ENCODE data around the gene TOR1A.

TOR1A gene

DNA sequence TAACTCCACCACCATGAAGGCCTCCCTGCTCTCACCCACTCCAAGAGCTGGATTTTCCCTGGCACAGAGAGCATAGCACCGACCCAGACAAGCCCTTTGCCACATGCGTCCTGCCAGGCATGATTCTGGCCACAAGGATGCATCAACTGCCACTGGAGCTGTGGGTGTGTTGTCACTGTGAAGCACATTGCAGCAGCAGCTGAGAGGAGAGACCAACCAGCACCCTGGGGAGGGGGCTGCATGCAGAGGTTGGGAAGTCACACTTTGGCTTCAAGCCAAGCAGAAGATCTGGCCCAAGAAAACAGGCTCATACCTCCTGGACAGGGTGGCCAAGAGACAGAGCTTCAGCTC is 48.5 kb downstream of the TOR1A start:
- H3K4me3 ChIP-seq (ENCODE audit: low read depth, low read length): no peak overlapping the region
- TF ChIP-seq, protein P1, sequence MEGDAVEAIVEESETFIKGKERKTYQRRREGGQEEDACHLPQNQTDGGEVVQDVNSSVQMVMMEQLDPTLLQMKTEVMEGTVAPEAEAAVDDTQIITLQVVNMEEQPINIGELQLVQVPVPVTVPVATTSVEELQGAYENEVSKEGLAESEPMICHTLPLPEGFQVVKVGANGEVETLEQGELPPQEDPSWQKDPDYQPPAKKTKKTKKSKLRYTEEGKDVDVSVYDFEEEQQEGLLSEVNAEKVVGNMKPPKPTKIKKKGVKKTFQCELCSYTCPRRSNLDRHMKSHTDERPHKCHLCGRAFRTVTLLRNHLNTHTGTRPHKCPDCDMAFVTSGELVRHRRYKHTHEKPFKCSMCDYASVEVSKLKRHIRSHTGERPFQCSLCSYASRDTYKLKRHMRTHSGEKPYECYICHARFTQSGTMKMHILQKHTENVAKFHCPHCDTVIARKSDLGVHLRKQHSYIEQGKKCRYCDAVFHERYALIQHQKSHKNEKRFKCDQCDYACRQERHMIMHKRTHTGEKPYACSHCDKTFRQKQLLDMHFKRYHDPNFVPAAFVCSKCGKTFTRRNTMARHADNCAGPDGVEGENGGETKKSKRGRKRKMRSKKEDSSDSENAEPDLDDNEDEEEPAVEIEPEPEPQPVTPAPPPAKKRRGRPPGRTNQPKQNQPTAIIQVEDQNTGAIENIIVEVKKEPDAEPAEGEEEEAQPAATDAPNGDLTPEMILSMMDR (IDR thresholded peaks at IDR 0.05; ENCODE audit: low read depth, low read length): no peak

DNA sequence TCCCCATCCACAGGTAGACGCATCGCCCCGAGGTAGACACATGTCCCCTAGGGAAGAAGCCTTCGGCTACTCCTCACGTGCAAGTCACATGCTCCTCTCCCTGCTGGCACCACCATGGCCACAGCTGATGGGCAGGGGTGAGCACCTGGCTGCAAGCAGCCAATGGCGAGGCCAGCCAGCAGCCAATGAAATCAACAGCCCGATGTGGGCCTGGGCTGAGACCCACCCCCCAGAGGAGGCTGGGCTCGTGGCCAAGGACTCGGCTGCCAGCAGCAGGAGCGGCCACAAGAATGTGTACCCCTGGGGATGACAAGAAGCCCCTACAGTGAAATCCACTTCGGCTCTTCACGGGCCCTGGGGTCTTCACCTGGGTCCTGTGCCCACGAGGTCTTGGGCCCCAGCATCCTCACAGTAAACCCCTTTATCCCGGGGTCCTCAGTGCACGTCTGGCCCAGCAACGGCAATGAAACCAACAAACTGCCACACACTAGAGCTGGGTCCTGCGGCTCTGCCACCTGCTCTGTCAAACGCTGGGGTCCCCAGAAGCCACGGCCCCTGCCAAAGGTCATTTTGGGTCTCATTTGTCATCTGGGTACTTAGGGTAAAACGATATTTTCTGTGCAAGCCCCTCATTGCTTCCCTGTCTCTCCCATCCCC is 49.0 kb downstream of the TOR1A start:
- H3K4me3 ChIP-seq (ENCODE audit: low read depth, low read length): no peak overlapping the region
- TF ChIP-seq, protein P1 (IDR thresholded peaks at IDR 0.05; ENCODE audit: low read depth, low read length): no peak

DNA sequence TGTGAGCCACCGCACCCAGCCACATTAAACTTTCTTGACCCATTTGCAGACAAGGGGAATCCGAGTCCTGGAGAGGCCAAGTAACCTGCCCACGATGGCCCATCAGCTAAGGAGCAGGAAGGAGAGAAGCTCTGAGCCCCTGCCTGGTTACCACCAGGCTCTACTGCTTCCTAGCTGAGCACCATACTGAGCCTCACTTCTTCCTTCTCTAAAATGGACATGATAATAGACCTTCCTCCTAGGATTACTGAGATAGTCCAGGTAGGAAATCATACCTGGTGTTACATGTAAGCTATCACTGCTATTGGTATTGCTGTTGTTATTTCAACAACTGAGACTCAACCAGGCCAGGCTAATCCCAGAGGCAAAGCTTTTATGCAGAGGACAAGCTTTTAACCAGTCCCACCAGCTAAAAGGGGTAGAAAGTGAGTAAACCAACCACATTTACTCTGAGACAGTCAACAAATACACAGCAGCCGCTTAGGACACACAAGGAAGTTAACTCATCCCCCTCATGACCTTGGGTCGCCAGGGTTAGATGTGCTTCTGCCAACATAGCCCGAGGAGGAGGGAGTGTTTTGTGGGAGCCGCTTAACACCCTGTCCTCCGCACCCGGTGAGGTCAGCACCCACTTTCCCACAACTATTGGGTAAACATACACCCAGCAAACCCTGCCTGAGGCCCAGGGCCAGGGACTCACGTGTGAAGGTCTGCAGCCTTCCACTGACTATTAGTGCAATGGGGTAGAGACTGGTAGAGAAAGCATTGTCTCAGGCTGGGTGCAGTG is 50.5 kb downstream of the TOR1A start:
- TF ChIP-seq, protein P1 (IDR thresholded peaks at IDR 0.05; ENCODE audit: low read depth, low read length): no peak
- no peak overlapping the region for H3K4me3 ChIP-seq (ENCODE audit: low read depth, low read length)

DNA sequence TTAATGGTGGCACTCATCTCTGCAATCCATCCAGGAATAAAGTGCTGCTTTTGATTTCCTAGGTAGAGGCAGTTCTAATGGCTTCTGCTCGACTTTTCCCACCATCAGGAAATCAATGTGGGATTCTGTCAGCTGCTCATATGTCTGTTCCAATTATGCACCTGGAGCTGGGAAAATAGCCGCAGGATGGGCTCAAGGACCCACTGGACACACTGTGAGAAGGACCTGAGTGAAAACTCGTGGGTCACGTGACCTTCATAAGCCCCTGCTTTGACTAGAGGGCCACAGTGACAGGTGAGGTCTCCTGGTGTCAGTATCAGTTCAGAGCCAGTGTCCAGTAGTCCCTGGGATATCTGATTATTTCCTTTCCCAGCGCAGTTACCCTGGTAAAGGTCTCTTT is 53.2 kb downstream of the TOR1A start:
- no peak overlapping the region for H3K4me3 ChIP-seq (ENCODE audit: low read depth, low read length)
- TF ChIP-seq, protein P1 (IDR thresholded peaks at IDR 0.05; ENCODE audit: low read depth, low read length): no peak

DNA sequence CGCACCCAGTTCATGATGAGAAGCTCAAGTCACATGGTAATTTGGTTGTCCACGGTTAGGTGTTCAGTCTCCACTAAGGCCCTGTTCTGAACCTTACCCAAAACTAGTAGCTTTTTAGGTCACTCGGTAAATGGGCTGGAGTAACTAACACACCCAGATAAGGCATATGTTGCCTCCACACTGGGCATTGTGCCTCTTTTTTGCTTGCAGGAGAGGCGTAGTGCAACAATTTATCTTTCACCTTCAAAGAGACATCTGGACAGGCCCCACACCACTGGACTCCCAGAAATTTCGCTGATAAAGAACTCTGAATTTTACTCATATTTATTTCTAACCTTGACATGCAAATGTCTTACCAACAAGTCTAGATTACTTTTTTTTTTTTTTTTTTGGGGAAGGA is 54.3 kb downstream of the TOR1A start:
- H3K4me3 ChIP-seq (ENCODE audit: low read depth, low read length): no peak overlapping the region
- TF ChIP-seq, protein P1 (IDR thresholded peaks at IDR 0.05; ENCODE audit: low read depth, low read length): no peak

DNA sequence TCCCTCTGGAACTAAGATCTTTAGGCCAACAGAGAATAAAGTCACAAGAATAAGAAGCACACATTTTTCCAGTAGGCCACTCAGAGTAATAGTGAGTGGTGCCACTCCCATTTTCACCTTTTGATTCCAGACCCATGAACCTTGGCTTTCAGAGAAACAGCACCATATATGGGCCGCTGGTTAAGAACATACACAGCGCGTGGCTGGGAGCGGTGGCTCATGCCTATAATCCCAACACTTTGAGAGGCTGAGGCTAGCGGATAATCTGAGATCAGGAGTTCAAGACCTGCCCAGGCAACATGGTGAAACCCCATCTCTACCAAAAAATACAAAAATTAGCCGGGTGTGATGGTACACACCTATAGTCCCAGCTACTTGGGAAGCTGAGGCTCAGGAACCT is 55.5 kb downstream of the TOR1A start:
- H3K4me3 ChIP-seq (ENCODE audit: low read depth, low read length): no peak overlapping the region

More for the DNA sequence above, 55.5 kb downstream of the TOR1A start:
- TF ChIP-seq, protein P1 (IDR thresholded peaks at IDR 0.05; ENCODE audit: low read depth, low read length): no peak
